CD4-positive, alpha-beta T cell (primary cell): ENCODE measurements around the gene ANO6. TPM values are rescaled to one million over a fixed set of nuclear protein-coding genes. Genes with fewer than 3 reads are reported as not detected.

Source experiments
- ATAC-seq: fragments of 200-7000 bp; cut with Tn5 transposase; one replicate; pipeline ENCODE4 v1.10.0; 2022; ENCODE audit warnings: mild to moderate bottlenecking; ENCODE audit not compliant: poor library complexity
- CTCF ChIA-PET: fragments of 350-600 bp; sonication (Branson Sonifier 250); formaldehyde crosslinking; loops from one replicate; lab custom pipeline; 2021; ENCODE audit warnings: antibody characterized with exemption, inconsistent platforms; lab: Charles Lee
- POLR2A ChIA-PET: fragments of 350-600 bp; sonication (Branson Sonifier 250); formaldehyde crosslinking; loops from one replicate; lab custom pipeline; 2021; ENCODE audit warnings: antibody characterized with exemption, inconsistent platforms; lab: Charles Lee
- DNase-seq, 14 experiments: peaks; one replicate each; pipeline ENCODE4 v3.0.0-alpha.2; 2013 to 2020; ENCODE audit warnings: mixed read lengths in 2 of 14
- H3K27ac ChIP-seq, 2 donors: one replicate each; pipeline versions ENCODE4 v1.5.1 to v1.7.0; 2013; ENCODE audit warnings: low read length in 2 of 2, low read depth in 1 of 2, mild to moderate bottlenecking in 1 of 2
- H3K27me3 ChIP-seq, 2 experiments: 1 replicate in 1 of 2; 2 replicates in 1 of 2; pipeline versions ENCODE4 v1.6.1 to v1.7.0; 2013; ENCODE audit warnings: low read length in 2 of 2, control low read depth in 1 of 2, mild to moderate bottlenecking in 1 of 2, moderate library complexity in 1 of 2; ENCODE audit not compliant: insufficient read depth in 2 of 2, control insufficient read depth in 1 of 2
- H3K36me3 ChIP-seq: one replicate; pipeline ENCODE4 v1.6.1; 2013; ENCODE audit warnings: low read length, control low read depth; ENCODE audit not compliant: insufficient read depth
- H3K4me1 ChIP-seq: one replicate; pipeline ENCODE4 v1.6.1; 2013; ENCODE audit warnings: low read length, control low read depth; ENCODE audit not compliant: insufficient read depth
- H3K4me3 ChIP-seq: one replicate; pipeline ENCODE4 v1.5.1; 2013; ENCODE audit warnings: mild to moderate bottlenecking, low read length, moderate library complexity
- H3K9me3 ChIP-seq, 2 experiments: 1 replicate in 1 of 2; 2 replicates in 1 of 2; pipeline versions ENCODE4 v1.6.1 to v1.7.0; 2013; ENCODE audit warnings: low read length in 2 of 2, mild to moderate bottlenecking in 2 of 2, control low read depth in 1 of 2, moderate library complexity in 1 of 2; ENCODE audit not compliant: control insufficient read depth in 1 of 2, insufficient read depth in 1 of 2
- H3K27ac Mint-ChIP-seq: one replicate; pipeline ENCODE4 v1.8.0; 2020; ENCODE audit warnings: mixed read lengths
- H3K27me3 Mint-ChIP-seq: one replicate; pipeline ENCODE4 v1.8.0; 2021; ENCODE audit warnings: mixed read lengths
- H3K36me3 Mint-ChIP-seq: one replicate; pipeline ENCODE4 v1.8.0; 2021; ENCODE audit warnings: low read depth, mixed read lengths
- H3K4me1 Mint-ChIP-seq: one replicate; pipeline ENCODE4 v1.8.0; 2021; ENCODE audit warnings: low read depth, mixed read lengths
- H3K4me3 Mint-ChIP-seq: one replicate; pipeline ENCODE4 v1.8.0; 2020; ENCODE audit warnings: mild to moderate bottlenecking, mixed read lengths
- H3K9me3 Mint-ChIP-seq: one replicate; pipeline ENCODE4 v1.8.0; 2020; ENCODE audit warnings: mixed read lengths
- CTCF ChIP-seq: fragments of 200-600 bp; IDR thresholded peaks from one replicate; pipeline ENCODE4 v1.8.0; 2022; ENCODE audit warnings: antibody characterized with exemption, mild to moderate bottlenecking
- intact Hi-C, 2 experiments: fragments of 100-400 bp; cut with DNase I in 1 of 2; cut with micrococcal nuclease in 1 of 2; formaldehyde crosslinking; loops; one replicate each; pipeline versions ENCODE4 v1.15.1 to v1.9.0; 2023 to 2025; cut with DNase I, micrococcal nuclease
- total RNA-seq, 174 experiments: library from RNA in 2 of 174; stranded (reverse) in 2 of 174; gene quantifications; one replicate each; pipeline ENCODE4 v1.2.3 and lab custom pipeline; 2021 to 2026

Gene ANO6
- total RNA-seq, 2 experiments from 2014 or later, result 11.6 to 11.7 TPM

GRCh38 chr12:45322810-45323209 is 106.9 kb downstream of the ANO6 start:
- Mint-ChIP-seq H3K36me3 (peaks cover 21% of the 10 kb centered on the region), H3K27me3 (no peaks in the 10 kb centered on the region), H3K4me3 (no peak overlapping the region), H3K27ac (no peak overlapping the region), H3K4me1 (peaks cover 23% of the 10 kb centered on the region), H3K9me3 (no peaks in the 10 kb centered on the region)
- ChIA-PET CTCF (no interaction called here), POLR2A (no interaction called here)
- DNase-seq (no peak), ATAC-seq (no peak)
- Histone ChIP-seq H3K9me3 (no peaks in the 10 kb centered on the region), H3K4me1 (no peaks in the 10 kb centered on the region), H3K36me3 (no peaks in the 10 kb centered on the region), H3K27ac (no peak overlapping the region), H3K4me3 (no peak overlapping the region), H3K27me3 (no peaks in the 10 kb centered on the region)
- intact Hi-C loops, result no loop called here
- TF ChIP-seq CTCF, result no peak

GRCh38 chr12:45324391-45324790 is 108.5 kb downstream of the ANO6 start:
- Mint-ChIP-seq H3K4me3 (no peak overlapping the region), H3K9me3 (no peaks in the 10 kb centered on the region), H3K36me3 (peaks cover 16% of the 10 kb centered on the region), H3K27ac (no peak overlapping the region), H3K4me1 (peaks cover 23% of the 10 kb centered on the region), H3K27me3 (no peaks in the 10 kb centered on the region)
- ChIA-PET CTCF (interaction anchor here (0.9 kb wide), 1 partner anchor 9 kb away, joined by 4 read pairs; no protein-coding TSS in a partner anchor), POLR2A (no interaction called here)
- Histone ChIP-seq H3K4me1 (no peaks in the 10 kb centered on the region), H3K4me3 (no peak overlapping the region), H3K36me3 (no peaks in the 10 kb centered on the region), H3K27ac (no peak overlapping the region), H3K27me3 (no peaks in the 10 kb centered on the region), H3K9me3 (no peaks in the 10 kb centered on the region)
- ATAC-seq (no peak), DNase-seq (no peak)
- TF ChIP-seq CTCF, result no peak
- intact Hi-C loops, result no loop called here

GRCh38 chr12:45326358-45326975 is 110.6 kb downstream of the ANO6 start:
- no peaks in the 10 kb centered on the region for H3K9me3 ChIP-seq
- ATAC-seq, result no peak
- Mint-ChIP-seq H3K4me3 (no peak overlapping the region), H3K27ac (no peak overlapping the region), H3K36me3 (peaks cover 23% of the 10 kb centered on the region), H3K9me3 (no peaks in the 10 kb centered on the region), H3K27me3 (no peaks in the 10 kb centered on the region), H3K4me1 (peaks cover 18% of the 10 kb centered on the region)
- H3K36me3 ChIP-seq, result no peaks in the 10 kb centered on the region
- no peaks in the 10 kb centered on the region for H3K4me1 ChIP-seq
- POLR2A ChIA-PET, result no interaction called here
- TF ChIP-seq CTCF, result no peak
- intact Hi-C loops, result no loop called here
- CTCF ChIA-PET, result no interaction called here
- H3K4me3 ChIP-seq, result no peak overlapping the region
- no peaks in the 10 kb centered on the region for H3K27me3 ChIP-seq
- no peak for DNase-seq
- H3K27ac ChIP-seq, result no peak overlapping the region
